ENCODE results near the gene APOC3. TPM values are rescaled to one million over a fixed set of nuclear protein-coding genes. Genes with fewer than 3 reads are reported as not detected.

APOC3 gene
- total and polyA plus RNA-seq, 8 donors = 0.32 to 2.1 (median 0.62) TPM; not detected in 3

Other genes with a start within 250 kb of the APOC3 start
- 10 to 100 TPM; 12.5 to 14.7 TPM for gene BUD13, start 56.9 kb upstream of the APOC3 start, total RNA-seq
- gene BUD13, start 56.9 kb upstream of the APOC3 start, polyA plus RNA-seq (ENCODE audit: insufficient read length in 6 of 6) = 10 to 100 TPM; 32.6 to 41.2 (median 35.8) TPM
- gene ZPR1, start 41.9 kb upstream of the APOC3 start, total RNA-seq = 10 to 100 TPM; 30.5 to 52.2 TPM
- 10 to 100 TPM; 44.8 to 59.6 (median 47.5) TPM for gene ZPR1, start 41.9 kb upstream of the APOC3 start, polyA plus RNA-seq (ENCODE audit: insufficient read length in 6 of 6)
- not detected for gene APOA5, start 38.0 kb upstream of the APOC3 start, total RNA-seq
- under 1 TPM in 2 of 6 donors, not detected in 4; 0.07 to 0.10 TPM for gene APOA5, start 38.0 kb upstream of the APOC3 start, polyA plus RNA-seq (ENCODE audit: insufficient read length in 6 of 6)
- gene APOA4, start 6.6 kb upstream of the APOC3 start, total RNA-seq = not detected
- gene APOA4, start 6.6 kb upstream of the APOC3 start, polyA plus RNA-seq (ENCODE audit: insufficient read length in 6 of 6) = not detected
- gene APOA1, start 7.7 kb downstream of the APOC3 start, total RNA-seq = under 1 TPM; 0.50 to 0.90 TPM
- 10 to 100 TPM in 1 of 6 donors, 1 to 10 TPM in 5; 4.2 to 13.4 (median 5.4) TPM for gene APOA1, start 7.7 kb downstream of the APOC3 start, polyA plus RNA-seq (ENCODE audit: insufficient read length in 6 of 6)

Data from left lung (tissue), 8 donors.